ENCODE measurements around the gene IGFL4. TPM values are rescaled to one million over a fixed set of nuclear protein-coding genes. Genes with fewer than 3 reads are reported as not detected.
A peak's percentile ranks its signal among the peaks of the same experiment; 100 is the strongest.

Gene IGFL4
- polyA plus RNA-seq, 3 donors = 0.06 to 0.35 (median 0.17) TPM

DNA sequence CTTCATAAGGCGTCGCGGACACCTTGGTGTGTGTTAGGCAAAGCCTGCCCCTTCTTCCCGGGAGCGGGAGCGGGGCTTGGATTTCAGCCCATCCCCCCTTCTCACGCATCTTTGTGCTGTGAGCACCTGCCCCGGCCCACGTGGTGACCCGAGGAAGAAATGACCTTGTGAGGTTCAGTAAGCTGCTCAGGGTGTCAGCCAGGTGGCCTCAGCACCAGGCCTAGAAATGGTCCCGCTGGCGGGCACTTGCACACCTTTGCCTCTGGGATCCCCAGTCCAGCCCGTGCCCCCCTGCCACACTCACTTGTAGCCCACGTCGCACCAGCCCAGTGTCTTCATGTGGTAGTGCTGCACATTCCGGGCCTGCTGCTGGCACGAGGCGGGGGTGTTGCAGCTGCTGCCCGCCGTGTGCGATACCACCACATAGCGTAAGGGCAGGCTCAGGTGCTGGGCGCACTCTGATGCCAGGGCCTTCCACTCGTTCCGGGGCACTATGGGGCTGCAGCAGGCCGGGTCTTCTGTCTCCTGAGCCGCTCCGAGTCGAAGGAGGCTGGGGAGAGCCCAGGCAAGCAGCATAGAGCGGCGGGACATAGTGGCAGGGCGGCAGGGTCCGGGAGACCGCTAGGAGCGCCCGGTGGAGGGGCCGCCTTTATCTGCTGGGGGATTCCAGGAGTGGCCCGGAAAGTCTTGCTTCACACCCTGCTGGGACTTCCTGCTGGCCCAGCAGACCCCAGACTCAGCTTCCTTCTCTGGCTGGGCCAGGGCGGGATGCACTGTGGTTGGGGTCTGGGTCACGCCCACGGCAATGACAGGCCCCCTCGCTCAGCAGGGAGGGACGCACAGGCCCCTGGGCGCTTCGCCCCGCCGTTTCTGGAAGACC is 18.1 kb downstream of the IGFL4 start, which contains the start of gene PGLYRP1:
Gene PGLYRP1 (minus strand): TSS at position 623 of the 880 bp plus-strand sequence. CDS start 32 bp downstream, at position 591.
- no peak for DNase-seq (ENCODE audit: low read depth in 3 of 3, low spot score in 2 of 3)

DNA sequence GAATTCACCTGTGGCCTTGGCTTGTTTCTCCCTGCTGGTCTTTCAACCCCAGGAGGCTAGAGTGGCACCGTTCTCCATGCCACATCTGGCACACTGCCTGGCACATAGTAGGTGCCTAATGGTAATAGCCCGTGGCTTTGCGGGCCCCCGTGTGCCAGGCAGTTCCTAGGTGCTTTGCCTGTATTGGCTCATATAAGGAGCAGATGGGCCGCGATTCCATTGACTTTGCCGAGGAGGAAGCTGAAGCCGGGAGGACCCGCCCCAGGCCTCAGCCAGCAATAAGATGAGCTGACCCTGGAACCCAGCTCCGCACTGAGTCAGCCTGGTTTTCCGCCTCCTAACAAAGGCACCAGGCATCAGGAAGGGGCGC is 18.8 kb downstream of the IGFL4 start:
- DNase-seq (ENCODE audit: low read depth in 3 of 3, low spot score in 2 of 3) = no peak

DNA sequence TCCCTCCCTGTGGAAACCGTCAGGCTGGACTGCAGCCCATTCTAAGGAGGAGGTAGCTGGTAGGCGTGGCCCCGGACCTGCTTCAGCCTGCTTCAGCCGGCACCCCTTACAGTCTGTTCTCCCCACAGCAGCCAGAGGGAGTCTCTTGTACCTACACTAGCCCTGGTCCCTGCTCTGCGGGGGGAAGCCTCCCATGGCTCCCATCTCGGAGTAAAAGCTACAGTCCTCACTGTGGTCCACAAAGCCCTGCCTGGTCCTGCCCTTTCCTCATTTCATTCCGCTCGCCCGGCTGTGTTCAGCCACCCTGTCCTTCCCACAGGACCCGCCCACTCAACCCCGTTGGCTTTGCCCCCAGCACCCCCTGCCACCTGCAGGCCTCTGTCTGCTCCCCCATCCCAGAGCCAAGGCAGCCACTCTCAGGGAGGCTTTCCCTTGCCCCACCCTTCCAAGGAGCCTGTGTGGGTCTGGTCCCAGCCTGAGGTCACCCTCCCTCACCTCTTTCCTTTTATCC is 19.2 kb downstream of the IGFL4 start:
- DNase-seq (ENCODE audit: low read depth in 3 of 3, low spot score in 2 of 3) = no peak

DNA sequence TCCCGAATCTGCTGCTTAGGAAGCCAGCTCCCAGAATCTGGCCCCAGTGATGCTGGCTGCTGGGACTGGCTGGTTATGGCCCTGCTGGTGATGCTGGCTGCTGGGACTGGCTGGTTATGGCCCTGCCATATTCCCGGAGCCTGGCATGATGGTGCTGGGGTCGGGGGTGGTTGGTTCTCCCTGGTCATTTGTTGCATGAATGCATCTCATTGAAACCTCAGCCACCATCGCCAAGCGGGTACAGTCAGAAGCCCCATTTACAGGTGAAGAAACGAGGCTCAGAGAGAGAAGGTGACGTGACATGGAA is 20.0 kb downstream of the IGFL4 start:
- no peak for DNase-seq (ENCODE audit: low read depth in 3 of 3, low spot score in 2 of 3)

DNA sequence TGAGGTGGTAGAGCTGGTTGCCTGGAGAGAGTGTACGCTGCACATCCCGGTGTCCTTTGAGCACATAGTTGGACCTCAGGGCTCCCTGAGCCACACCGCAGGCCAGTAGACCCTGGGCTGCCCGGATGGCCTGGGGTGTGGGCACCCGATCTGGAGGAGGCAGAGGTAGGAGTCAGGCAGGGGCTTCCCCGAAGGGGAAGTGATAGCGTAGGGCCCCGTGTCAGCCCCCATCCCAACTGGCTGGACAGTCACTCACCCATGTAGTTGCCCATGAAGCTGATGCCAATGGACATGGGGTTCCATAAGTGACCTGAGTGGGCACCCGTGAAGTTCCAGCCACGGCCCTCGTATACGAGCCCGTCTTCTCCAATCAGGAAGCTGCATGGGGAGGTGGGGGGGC is 21.5 kb downstream of the IGFL4 start:
- DNase-seq (ENCODE audit: low read depth in 3 of 3, low spot score in 2 of 3) = no peak

DNA sequence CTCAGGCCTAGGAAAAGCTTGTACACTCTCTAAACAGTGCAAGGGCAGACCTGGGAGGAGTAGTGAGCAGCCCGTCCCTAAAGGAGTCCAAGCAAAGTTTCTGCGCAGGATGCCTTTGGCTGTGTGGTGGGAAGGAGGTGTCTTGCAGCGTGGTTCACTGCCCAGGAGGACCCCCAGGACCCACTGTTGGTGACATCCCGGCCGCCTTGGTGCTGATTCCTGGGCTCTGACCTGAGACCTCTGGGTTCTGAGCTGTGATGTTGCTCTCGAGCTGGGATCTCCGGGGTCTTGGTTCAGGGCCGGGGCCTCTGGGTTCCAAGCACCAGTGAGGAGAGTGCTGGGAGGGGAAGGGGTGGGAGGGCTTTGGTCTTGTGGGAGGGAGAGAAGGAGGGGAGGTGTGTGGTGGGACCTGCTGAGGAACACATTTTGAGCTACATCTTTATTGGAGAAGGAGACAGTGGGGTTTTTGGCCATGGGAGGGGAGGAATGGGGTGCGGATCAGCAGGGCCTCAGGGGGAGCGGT is 22.0 kb downstream of the IGFL4 start:
- DNase-seq (ENCODE audit: low read depth in 3 of 3, low spot score in 2 of 3) = no peak

DNA sequence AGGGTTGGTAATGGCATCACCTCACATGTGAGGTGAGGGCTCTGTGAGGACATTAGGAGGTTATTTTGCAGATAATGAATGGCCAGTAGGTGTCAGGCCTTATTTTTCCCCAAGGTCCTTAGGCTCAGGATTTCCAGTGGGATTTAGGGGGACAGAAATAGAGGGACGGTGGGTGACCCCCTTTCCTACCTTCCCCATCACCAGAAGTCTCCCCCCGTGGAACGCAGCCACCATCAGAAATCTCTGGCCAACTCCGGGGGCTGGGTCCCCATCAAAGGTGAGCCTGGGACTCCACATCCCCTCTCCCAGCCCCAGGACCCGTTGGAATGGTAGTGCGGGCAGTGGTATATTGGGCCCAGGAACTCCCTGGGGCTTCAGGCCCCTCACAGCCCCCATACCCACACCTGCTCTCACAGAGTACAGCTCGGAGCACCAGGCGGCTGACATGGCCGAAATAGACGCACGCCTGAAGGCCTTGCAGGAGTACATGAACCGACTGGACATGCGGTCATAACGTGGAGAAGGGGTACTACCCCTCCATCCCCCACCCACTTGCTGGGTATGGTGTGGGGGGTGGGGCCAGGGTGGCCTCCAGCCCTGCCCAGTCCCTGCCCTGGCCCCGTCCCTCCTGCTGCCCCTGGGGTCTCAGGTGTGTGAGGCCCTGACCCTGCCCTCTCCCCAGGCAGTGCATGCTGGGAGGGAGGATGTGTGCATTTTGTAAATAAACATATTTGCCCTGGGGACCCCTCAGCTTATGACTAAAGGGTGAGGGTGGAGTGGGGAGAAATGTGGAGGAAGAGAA is 22.7 kb downstream of the IGFL4 start:
- no peak for DNase-seq (ENCODE audit: low read depth in 3 of 3, low spot score in 2 of 3)

DNA sequence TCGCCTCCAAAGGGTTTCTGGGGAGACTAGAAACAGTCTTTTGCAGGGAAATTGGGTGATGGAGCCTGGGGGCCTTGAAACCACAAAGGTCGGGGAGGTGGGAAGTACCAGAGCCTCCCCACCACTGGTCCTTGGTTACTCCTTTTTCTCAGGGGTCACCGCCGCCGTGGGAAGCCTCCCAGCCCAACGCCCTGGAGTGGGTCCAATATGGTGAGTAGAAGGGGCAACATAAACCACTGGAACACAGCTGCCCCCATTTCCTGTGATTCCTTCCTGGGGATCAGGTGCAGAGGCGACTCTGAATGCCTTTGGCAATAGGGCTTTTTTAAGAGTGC is 23.7 kb downstream of the IGFL4 start:
- no peak for DNase-seq (ENCODE audit: low read depth in 3 of 3, low spot score in 2 of 3)

DNA sequence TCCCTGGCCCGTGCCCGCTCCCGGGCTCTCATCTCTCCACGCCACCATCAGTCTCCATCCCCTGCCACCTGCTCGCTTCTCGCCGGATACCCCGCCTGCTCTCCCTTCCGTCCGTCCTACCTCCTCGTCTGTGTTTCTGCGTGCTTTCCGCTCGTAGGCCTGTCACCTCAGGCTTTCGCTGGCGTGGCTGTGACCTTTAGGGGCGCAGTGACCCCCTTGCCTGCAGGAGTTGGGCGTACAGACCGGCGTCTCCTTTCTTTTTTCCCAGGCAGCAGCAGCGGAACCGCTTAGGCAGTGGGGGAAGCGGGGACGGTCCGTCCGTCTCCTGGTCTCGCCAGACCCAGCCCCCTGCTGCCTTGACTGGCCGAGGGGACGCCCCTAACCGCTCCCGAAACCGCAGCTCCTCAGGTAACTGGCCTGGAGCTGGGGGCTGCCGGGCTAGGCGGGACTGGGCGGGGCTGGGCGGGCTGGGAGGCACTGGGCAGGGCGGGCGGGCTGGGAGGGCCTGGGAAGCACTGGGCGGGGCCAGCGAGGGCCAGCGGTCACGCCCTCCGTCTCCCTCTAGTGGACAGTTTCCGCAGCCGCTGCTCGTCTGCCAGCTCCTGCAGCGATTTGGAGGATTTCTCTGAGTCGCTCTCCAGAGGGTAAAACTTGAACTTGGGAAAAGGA is 24.2 kb downstream of the IGFL4 start:
- DNase-seq (ENCODE audit: low read depth in 3 of 3, low spot score in 2 of 3) = peak in 1 of 3 donors; percentile 54

DNA sequence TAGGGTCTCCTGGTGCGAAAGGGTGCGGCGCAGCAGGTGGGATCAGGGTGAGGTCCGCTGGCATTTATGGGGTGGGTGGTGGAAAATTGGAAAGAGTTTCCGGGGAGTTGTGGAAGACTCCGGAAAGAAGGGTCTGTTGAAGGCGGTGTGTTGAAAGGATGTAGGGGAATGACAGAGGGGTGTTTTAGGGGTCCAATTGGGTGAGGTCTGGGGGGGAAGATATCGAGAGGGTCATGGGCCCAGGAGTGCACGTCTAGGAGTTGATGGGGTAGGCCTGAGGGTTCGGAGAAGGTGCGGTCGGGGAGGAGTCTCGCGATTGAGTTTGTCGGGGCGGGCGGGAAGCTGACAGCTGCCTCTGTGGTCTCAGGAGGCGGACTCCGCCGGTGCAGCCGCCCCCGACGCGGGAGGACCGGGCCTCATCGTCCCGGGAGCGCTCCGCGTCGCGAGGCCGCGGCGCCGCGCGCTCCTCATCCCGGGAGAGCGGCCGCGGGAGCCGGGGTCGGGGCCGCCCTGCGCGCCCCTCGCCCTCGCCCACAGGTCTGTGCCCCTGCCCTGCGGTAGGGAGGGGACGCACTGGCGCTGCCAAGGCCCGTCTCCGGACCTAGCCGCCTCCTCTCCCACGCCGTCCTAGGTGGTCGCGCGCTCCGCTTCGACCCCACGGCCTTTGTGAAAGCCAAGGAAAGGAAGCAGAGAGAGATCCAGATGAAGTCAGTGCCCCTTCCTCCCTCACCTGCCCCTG is 24.9 kb downstream of the IGFL4 start:
- DNase-seq (ENCODE audit: low read depth in 3 of 3, low spot score in 2 of 3) = no peak

DNA sequence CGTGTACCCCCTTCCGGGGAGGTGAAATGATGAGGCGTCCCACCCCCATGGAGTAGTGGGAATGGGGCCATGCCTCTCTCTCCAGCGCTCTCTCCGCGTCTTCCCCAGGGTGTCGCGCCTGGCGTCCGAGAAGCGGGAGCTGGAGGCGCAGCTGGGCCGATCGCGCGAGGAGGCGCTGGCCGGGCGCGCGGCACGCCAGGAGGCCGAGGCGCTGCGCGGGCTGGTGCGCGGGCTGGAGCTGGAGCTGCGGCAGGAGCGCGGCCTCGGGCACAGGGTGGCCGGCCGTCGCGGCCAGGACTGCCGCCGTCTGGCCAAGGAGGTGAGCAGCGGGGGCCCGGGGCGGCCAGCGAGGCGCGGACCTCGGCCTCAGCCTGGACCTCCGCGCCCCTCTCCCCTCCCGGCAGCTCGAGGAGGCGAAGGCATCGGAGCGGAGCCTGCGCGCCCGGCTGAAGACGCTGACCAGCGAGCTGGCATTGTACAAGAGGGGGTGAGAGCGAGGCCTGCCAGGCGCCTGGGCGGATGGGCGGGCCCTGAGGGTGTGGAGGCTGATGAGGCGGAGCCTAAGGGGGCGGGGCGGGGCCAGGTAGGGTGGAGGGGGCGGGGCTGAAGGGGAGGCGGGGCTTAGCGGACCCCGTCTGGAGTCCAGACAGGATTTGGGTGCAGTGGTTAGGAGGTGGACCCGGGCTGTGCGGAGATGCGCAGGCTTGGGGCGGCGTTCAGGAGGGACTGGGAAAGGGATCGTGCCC is 25.7 kb downstream of the IGFL4 start:
- no peak for DNase-seq (ENCODE audit: low read depth in 3 of 3, low spot score in 2 of 3)

DNA sequence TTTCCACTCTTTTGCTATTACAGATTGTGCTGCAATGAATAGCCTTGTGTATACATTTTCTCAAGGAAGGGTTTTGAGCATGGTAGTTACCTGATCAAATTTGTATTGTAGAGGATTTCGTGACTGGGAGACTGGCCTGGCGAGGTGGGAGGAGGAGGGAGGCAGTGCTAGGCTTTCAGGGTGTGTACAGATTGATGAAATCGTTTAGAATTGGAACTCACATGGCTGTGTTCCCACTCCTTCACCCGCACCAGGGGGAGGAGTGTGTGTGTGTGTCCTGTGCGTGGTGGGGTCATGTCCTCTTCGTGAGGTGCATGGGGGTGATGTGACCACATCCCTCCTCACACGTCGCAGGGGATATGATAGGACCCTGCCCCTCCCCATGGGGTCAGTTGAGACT is 26.3 kb downstream of the IGFL4 start:
- DNase-seq (ENCODE audit: low read depth in 3 of 3, low spot score in 2 of 3) = no peak

DNA sequence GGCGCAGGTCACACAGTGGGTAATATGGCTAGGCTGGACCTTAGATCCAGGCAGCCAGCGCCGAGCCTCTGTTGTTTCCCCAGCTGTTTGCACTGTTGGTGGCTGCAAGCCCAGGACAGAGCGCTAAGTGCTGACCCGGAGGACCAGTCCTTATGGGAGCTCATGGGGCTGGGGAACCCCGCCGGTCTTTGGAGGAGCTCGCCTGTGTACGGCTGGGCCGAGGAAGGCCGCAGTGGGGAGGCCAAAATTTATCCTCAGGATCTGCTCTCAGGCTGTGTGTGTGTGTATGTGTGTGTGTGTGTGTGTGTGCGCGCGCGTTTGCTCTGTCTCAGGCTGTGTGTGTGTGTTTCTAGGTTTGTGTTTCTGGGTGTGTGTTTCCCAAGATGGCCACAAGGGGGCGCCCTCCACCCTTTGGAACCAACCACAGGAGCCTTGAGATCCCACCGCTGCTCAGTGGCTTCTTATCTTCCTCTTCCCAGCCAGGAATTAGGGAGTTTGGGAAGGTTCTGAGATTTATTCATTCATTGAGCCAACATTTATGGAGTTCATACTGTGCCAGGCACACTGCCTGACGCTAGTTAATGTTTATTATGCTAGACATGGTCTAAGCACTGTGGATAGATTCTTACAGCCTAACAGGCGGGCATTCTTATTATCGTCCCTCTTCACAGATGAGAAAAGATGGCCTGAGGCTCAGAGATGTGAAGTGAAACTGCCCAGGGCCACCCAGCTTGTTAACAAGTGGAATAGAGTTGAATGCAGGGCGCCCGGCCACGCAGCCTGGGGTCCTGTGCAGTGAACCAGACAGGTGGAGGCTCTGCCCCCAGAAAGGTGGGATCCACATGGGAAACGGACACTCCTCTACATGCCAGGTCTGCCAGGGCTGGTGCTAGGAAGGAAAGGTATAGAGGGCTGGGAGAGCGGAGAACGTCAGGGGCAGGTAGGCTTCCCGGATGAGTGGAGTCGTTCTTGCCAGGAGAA is 31.0 kb downstream of the IGFL4 start:
- no peak for DNase-seq (ENCODE audit: low read depth in 3 of 3, low spot score in 2 of 3)

DNA sequence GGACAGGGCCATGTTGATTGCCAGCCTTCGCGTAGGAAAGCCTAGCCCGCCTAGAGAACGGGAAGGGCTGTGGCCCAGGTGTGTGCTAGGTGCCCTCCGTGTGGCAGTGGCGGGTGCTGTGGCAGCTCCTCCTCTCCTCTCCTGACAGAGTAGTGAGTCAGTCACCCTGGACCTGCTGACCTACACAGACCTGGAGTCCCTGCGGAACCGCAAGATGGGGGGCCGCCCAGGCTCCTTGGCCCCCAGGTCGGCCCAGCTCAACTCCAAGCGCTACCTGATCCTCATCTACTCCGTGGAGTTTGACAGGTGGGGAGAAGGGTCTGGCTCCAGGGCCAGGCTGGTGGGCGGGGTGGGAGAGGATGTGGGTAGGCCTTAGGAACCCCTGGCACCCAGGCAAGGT is 34.4 kb downstream of the IGFL4 start:
- no peak for DNase-seq (ENCODE audit: low read depth in 3 of 3, low spot score in 2 of 3)

DNA sequence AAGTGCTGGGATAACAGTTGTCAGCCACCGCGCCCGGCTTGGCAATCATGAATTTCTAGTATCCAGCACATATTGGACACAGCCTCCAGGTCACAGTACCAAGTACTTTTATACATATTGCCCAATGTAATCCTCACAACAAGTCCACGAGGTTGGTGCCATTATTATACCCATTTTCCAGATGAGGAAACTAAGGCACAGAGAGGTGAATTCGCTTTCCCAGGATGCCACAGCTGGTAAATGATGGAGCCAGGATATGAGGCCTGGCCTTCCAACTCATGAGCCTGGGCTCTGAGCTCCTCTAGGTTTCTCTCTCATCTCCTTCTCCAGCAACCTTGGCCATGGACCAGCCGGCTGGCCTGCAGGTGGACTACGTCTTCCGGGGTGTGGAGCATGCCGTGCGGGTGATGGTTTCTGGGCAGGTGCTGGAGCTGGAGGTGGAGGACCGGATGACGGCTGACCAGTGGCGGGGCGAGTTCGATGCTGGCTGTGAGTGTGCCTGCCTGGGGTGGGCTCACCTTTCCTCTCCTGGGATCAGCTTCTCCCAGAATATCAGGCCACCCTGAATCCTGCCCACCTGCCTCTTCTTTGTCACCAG is 38.0 kb downstream of the IGFL4 start:
- no peak for DNase-seq (ENCODE audit: low read depth in 3 of 3, low spot score in 2 of 3)

DNA sequence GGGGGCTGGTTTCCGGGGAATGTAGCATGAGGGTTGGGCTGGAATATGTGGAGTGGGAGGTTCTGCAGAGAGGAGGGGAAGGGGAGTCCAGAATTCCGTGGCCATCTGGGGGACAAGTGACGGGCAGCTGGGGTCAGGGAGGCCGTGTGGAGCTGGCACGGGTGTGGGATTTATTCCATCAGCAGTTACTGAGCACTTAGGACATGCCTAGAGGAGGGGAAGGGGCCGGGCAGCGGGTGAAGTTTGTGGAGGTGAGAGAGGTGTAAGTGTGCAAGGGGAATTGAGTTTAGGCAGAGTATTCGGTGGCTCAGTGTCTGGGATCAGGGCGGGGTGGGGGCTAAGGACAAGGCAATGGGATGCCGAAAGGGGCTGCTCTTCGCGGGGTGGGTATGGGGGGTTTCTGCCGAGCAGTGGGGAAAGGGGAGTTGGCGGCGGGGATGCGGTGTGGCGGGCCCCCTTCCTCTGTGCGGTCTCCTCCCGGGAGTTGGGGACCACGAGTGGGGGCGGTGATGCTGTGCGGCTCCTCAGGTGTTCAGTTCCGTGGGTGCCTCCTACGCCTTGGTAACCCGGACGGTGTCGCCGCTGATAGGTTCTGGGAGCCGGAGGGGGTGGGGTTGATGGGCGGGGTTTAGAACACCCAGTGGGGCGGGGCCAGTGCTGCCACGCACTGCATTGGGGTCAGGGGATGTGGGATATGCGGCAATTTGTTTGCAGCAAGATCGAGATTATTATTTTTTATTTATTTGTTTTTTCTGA is 40.1 kb downstream of the IGFL4 start:
- no peak for DNase-seq (ENCODE audit: low read depth in 3 of 3, low spot score in 2 of 3)

DNA sequence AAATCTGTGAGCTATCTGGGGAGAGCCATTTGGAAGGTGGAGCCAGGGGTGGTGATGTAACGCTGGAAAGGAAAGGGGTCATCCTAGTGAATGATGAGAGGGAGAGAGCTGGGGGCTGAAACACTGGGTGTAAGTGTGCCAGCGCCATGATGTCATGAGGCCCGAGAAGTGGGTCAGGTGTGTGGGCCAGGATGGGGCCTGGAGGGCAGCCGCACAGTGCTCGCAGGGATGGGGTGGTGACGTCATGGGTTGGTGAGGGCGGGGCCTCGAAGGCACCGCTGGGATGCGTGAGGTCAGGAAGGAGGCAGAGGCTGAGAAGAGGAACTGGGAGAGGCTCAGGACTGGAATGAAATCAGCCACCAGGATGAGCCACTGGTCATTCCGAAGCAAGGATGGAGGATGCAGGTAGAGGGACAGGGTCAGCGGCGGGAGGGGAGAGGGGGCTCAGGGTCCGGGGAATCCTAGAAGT is 41.1 kb downstream of the IGFL4 start:
- DNase-seq (ENCODE audit: low read depth in 3 of 3, low spot score in 2 of 3) = no peak
